DND-41 (cell line): ENCODE measurements around the gene SHH.

Experiments
- ATAC-seq: fragments of 200-7000 bp; cut with Tn5 transposase; 3 replicates; pipeline ENCODE4 v1.9.1; 2021; ENCODE audit warnings: low read depth; ENCODE audit not compliant: insufficient read depth
- DNase-seq: peaks from one replicate; pipeline ENCODE4 v3.0.0-alpha.2; 2020
- H2AFZ ChIP-seq: 2 replicates; pipeline ENCODE4 v1.6.0; 2012; ENCODE audit warnings: low read depth, low read length
- H3K27ac ChIP-seq: 2 replicates; pipeline ENCODE4 v1.5.1; 2012; ENCODE audit warnings: low read length, inconsistent platforms
- H3K27me3 ChIP-seq: fragments of 200-600 bp; sonication (generic); 2 replicates; pipeline ENCODE4 v1.6.0; 2012; ENCODE audit warnings: low read length, mild to moderate bottlenecking, inconsistent platforms; ENCODE audit not compliant: insufficient read depth, poor library complexity
- H3K36me3 ChIP-seq: 2 replicates; pipeline ENCODE4 v1.5.1; 2012; ENCODE audit warnings: low read length, inconsistent platforms; ENCODE audit not compliant: insufficient read depth
- H3K4me1 ChIP-seq: 2 replicates; pipeline ENCODE4 v1.5.1; 2012; ENCODE audit warnings: mild to moderate bottlenecking, low read length; ENCODE audit not compliant: insufficient read depth
- H3K4me2 ChIP-seq: 2 replicates; pipeline ENCODE4 v1.6.0; 2012; ENCODE audit warnings: mild to moderate bottlenecking, moderate library complexity, low read length, inconsistent platforms; ENCODE audit not compliant: insufficient read depth
- H3K4me3 ChIP-seq, 2 experiments: fragments of 200-600 bp in 1 of 2; shearing (Covaris generic) in 1 of 2; 2 replicates each; pipeline ENCODE4 v1.5.1; 2012 to 2016; ENCODE audit warnings: inconsistent platforms in 2 of 2, low read length in 2 of 2, mild to moderate bottlenecking in 2 of 2, low read depth in 1 of 2, moderate library complexity in 1 of 2
- H3K79me2 ChIP-seq: 2 replicates; pipeline ENCODE4 v1.6.0; 2012; ENCODE audit warnings: low read length, inconsistent platforms; ENCODE audit not compliant: insufficient read depth
- H3K9ac ChIP-seq: 2 replicates; pipeline ENCODE4 v1.6.0; 2012; ENCODE audit warnings: low read depth, mild to moderate bottlenecking, inconsistent platforms, low read length, moderate library complexity
- H3K9me3 ChIP-seq: 2 replicates; pipeline ENCODE4 v1.5.1; 2012; ENCODE audit warnings: low read length, moderate library complexity, mild to moderate bottlenecking, inconsistent platforms; ENCODE audit not compliant: insufficient read depth, severe bottlenecking
- H4K20me1 ChIP-seq: 2 replicates; pipeline ENCODE4 v1.6.0; 2012; ENCODE audit warnings: low read length; ENCODE audit not compliant: insufficient read depth
- CTCF ChIP-seq: IDR thresholded peaks from 2 replicates; pipeline ENCODE4 v1.5.1; 2012; ENCODE audit warnings: borderline replicate concordance, low read length, moderate library complexity, mild to moderate bottlenecking; ENCODE audit not compliant: poor library complexity, severe bottlenecking; ENCODE audit errors: extremely low read depth
- EZH2 ChIP-seq: IDR thresholded peaks from 3 replicates; pipeline ENCODE4 v1.6.1; 2012; ENCODE audit warnings: borderline replicate concordance, low read depth, mild to moderate bottlenecking, moderate library complexity, low read length, inconsistent platforms; ENCODE audit not compliant: severe bottlenecking

Gene SHH

GRCh38 chr7:155829796-155830470 lies 17.7 kb upstream of the SHH start:
- Histone ChIP-seq H3K9ac (no peak overlapping the region), H3K4me2 (no peak overlapping the region), H3K27ac (no peak overlapping the region), H2AFZ (no peak overlapping the region), H3K79me2 (no peaks in the 10 kb centered on the region), H3K27me3 (peaks cover 11% of the 10 kb centered on the region), H3K4me3 (no peak overlapping the region), H3K36me3 (no peaks in the 10 kb centered on the region), H3K4me1 (no peaks in the 10 kb centered on the region), H4K20me1 (no peaks in the 10 kb centered on the region; the same call in 1 of the 2 replicates), H3K9me3 (no peaks in the 10 kb centered on the region)
- TF ChIP-seq CTCF (no peak), EZH2 (no peak)
- DNase-seq (no peak), ATAC-seq (no peak)

- no peaks in the 10 kb centered on the region for H3K9me3 ChIP-seq
- TF ChIP-seq CTCF = no peak
- TF ChIP-seq EZH2 = no peak
- no peak overlapping the region for H3K9ac ChIP-seq
- H2AFZ ChIP-seq = no peak overlapping the region
- peaks cover 5% of the 10 kb centered on the region for H3K27me3 ChIP-seq
- DNase-seq = no peak
- H3K4me2 ChIP-seq = no peak overlapping the region
- H3K79me2 ChIP-seq = no peaks in the 10 kb centered on the region
- H3K27ac ChIP-seq = no peak overlapping the region
- no peaks in the 10 kb centered on the region; the same call in 1 of the 2 replicates for H4K20me1 ChIP-seq
- H3K4me1 ChIP-seq = no peaks in the 10 kb centered on the region
- no peaks in the 10 kb centered on the region for H3K36me3 ChIP-seq
- no peak for ATAC-seq
- H3K4me3 ChIP-seq = no peak overlapping the region
Observed at GRCh38 chr7:155825336-155825735, 13.1 kb upstream of the SHH start.

- H2AFZ ChIP-seq = no peak overlapping the region
- H3K9me3 ChIP-seq = no peaks in the 10 kb centered on the region
- H3K27me3 ChIP-seq = peaks cover 5% of the 10 kb centered on the region
- no peak overlapping the region for H3K27ac ChIP-seq
- no peak for DNase-seq
- H3K4me1 ChIP-seq = no peaks in the 10 kb centered on the region
- H3K4me3 ChIP-seq = no peak overlapping the region
- ATAC-seq = no peak
- H3K9ac ChIP-seq = no peak overlapping the region
- no peaks in the 10 kb centered on the region for H4K20me1 ChIP-seq
- no peak overlapping the region for H3K4me2 ChIP-seq
- no peak for TF ChIP-seq EZH2
- TF ChIP-seq CTCF = no peak
- H3K36me3 ChIP-seq = no peaks in the 10 kb centered on the region
- H3K79me2 ChIP-seq = no peaks in the 10 kb centered on the region
Observed at GRCh38 chr7:155824227-155824886, 12.1 kb upstream of the SHH start.
